ENCODE results near the gene RASL10B.
"Not testable (repeated sequence)": the region's sequence is repeated elsewhere in the genome, so short reads cannot be mapped to it uniquely, and the experiment has no call there.

The RASL10B gene

DNA sequence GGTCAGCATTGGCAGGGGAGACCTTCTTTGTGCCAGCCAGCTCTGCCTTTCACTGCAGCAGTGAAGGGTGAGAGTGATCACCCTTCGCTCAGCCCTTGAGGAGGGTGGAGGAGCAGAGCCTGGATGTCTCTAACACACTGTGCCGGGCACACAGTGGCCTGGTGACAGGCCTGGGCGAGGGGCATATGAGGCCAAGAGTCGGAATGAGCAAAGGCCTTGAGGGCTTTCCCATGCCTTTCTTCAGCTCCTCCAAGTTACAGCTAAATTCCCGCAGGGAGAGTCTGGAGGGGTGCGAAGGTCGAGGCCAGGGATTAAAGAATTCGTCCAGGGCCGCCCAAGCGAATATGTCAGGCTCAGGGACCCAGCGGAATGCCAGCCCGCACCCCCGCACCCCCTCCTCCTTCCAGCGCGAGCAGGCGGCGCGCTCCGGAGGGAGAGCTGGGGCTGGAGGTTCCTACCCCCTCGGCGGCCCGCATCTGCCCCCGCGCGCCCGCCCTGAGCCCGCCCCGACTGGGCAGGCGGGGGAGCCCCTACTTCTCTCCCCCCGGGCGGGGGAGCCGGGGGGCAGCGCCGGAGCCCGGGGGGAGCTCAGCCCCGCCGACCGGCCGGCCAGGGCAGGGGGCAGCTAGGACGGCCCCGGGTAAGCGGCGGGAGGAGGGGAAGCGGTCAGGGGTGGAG, at the start of gene RASL10B:
TSS of gene RASL10B (plus strand) at position 401 of the 678 bp plus-strand sequence. CDS start 3,546 bp downstream, outside the sequence.
- no peak for DNase-seq

GRCh38 chr17:35683591-35683990, 47.8 kb upstream of the RASL10B start:
- no peak for DNase-seq

GRCh38 chr17:35684055-35684802, 47.2 kb upstream of the RASL10B start:
- no peak for DNase-seq

- DNase-seq, result no peak
Measured at GRCh38 chr17:35692512-35693210, 38.8 kb upstream of the RASL10B start.

DNA sequence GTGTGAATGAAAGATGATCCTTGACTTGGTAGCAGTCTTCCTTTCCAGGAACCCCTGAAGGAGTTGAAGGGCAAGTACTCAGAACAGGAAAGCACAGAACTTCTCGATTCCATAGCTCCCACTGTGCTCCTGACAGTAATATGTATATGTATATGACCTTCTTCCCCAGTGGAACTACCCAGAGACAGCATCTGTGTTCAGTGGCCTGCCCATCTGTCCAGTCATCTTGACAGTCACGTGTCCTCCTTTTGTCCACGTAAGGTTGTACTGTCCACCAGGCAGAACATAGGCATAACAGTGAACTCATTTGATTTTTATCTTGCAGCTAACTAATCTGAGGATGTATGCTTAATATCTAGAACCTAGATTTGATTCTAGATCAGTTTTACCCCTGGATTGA, 37.8 kb upstream of the RASL10B start:
- no peak for DNase-seq

GRCh38 chr17:35694906-35695305, 36.5 kb upstream of the RASL10B start:
- no peak for DNase-seq

GRCh38 chr17:35695613-35696012, 35.8 kb upstream of the RASL10B start:
- no peak for DNase-seq

DNA sequence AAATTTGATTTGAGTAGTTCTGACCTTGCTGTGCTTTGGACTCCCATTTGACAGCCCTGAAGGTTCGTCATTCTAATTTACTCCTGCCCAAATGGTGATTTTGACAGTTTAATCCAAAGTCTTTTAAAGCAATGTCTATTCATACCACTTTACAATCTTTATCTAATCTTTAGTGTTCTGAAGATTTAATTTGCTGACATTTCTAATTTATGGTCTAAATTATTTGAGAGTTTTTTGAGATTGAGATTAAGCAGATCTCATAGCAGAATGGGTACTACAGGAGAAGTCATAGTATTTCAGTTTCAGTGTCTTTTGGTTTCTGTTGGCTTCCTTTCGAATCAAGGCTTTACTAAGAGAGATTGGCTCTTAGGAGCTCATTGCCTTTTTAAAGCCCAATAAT, 32.6 kb upstream of the RASL10B start:
- no peak for DNase-seq

- no peak for DNase-seq
Measured at GRCh38 chr17:35700150-35700549, 31.3 kb upstream of the RASL10B start.

DNA sequence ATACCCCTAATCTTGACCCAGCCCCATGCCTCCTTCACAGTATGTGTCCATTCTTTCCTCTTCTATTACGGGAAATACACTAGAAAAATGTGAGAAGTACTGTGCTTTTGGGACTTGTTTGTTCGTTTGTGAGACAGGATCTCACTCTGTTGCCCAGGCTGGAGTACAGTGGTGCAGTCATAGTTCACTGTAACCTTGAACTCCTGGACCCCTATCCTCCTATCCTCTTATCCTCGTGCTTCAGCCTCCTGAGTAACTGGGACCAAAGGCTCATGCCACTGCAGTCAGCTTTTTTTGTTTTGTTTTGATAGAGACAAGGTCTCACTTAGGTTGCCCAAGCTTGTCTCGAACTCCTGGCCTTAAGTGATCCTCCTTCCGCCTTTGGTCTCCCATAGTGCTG, 29.9 kb upstream of the RASL10B start:
- no peak for DNase-seq

- not testable (repeated sequence) for DNase-seq
Measured at GRCh38 chr17:35703308-35703707, 28.1 kb upstream of the RASL10B start.

GRCh38 chr17:35705230-35705629, 26.2 kb upstream of the RASL10B start:
- no peak for DNase-seq

GRCh38 chr17:35705705-35706104, 25.7 kb upstream of the RASL10B start:
- no peak for DNase-seq

GRCh38 chr17:35708149-35708548, 23.3 kb upstream of the RASL10B start:
- no peak for DNase-seq

DNA sequence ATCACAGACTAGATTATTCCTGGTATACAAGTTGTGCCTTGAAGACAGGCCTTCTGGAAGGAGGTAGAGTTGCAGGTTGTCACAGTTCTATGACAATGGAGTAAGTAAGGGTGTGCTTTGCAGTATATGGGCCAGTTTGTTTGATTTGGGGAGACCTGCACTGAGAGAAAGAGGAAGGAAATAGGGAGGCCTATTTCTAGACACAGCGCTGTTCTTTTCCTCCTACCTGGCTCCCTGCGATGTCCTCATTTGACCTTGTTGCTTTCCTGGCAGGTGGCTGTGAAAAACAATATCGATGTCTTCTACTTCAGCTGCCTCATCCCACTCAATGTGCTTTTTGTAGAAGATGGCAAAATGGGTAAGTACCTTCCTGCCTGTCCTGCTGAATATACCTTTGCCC, 22.5 kb upstream of the RASL10B start:
- no peak for DNase-seq

- DNase-seq, result no peak
Measured at GRCh38 chr17:35709874-35710273, 21.6 kb upstream of the RASL10B start.

- DNase-seq, result no peak
Measured at GRCh38 chr17:35710950-35711349, 20.5 kb upstream of the RASL10B start.

DNA sequence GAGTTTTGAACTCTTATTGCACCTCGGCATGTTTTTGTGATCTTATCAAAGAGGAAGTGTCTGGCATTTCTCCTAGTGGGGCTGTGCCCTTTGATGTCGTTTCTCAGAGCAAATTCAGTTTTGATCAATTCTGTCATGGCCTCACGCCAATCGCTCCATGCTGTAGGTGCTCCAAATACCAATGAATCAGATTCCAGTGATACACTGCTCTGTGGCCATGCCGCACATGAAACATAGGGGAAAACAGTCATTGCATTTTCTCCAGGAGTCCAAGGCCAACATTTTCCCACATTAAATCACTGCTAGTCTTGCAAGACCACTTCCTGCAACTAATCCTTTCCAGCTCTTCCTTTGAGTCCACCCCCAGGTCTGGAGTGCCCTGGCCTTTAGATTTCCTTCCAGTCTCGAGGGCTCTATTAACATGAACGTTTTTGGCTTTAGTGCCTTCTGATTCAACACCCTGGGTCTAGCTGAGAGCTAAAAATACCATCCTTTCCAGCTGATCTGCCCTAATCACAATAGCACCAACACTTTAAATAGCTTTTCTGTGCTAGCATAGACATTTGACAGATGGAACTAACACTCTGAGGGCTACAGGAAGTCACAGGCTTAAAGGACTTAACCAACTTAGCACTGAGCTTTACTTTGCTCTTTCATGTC, 18.2 kb upstream of the RASL10B start:
- DNase-seq, result no peak

DNA sequence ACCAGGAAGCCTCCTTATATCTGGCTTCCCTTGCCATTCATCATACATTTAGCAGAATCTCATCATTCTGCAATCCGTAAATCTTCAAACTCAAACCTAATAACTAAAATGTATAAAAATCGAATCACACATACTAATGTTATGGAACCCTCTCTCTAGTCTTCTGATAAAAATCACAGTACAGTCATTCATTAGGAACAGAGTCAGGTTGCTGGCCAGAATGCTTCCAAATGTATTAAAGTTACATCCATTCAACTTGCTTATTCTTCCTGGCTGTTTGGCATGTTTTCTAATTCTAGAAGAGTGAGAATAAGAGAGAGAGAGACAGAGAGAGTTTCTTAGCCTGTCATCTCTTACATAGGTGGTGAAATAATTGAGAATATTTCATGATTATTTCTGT, 16.5 kb upstream of the RASL10B start:
- DNase-seq, result no peak

GRCh38 chr17:35715416-35715815, 16.0 kb upstream of the RASL10B start:
- DNase-seq, result no peak

DNA sequence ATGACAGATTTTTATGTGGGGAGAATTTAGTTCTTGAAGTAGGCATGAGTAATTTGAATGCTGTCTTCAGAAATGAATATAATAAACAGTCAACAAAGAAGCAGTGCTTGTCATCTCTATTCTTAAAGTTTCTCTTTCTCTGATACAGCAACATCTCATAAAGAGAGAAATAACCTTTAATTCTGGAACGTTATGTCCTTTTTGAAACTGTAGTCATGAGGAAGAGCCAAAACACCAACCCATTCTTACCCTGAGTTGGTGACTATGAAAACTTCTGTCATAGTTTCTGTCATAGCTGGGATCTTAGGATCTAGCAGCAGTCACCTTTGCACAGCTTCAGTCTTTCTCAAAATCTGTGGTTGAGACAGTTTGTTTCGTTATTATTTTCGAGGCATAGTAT, 15.3 kb upstream of the RASL10B start:
- DNase-seq, result no peak

DNA sequence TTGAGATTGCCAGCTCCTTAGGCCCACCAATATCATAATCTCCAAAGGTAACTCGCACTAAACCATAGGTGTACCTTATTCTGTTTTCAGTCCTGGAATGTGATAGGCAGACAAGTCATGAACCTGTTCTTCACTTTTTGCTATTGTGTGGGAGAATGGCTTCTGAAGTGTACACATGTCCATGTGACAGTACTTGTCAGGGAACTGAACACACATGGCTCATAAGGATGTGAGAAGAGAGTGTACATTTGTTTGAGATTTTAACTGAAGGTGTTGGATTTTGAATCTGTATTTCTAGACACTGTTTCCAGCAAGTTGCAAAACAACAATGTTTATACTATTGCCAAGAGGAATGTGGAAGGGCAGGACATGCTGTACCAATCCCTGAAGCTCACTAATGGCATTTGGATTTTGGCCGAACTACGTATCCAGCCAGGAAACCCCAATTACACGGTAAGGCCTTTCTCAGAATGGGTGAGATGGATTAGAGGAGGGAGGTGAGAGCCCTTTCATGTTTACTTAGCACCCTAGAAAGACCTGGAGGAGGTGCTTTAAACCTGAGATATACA, 14.5 kb upstream of the RASL10B start:
- no peak for DNase-seq

DNA sequence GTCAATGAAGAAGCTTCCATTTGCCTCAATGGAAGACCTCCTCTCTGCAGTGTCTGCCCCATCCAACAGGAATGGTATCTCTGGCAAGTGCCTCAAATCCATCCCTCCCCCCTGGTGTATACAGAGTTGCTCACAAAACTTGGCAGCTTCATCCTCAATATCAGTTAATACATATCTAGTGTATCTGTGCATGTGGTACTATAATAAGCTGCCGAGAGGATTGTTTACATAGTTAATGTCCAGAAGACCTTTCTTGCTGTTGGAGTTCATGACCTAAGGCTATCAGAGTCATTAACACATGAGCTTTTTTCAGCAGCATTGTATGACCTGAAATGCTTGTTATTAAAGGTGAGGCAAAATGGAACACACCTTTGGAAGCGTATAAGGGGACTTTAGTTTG, 14.0 kb upstream of the RASL10B start:
- no peak for DNase-seq

Measured in NCI-H2107 (cell line).